ENCODE results near the gene SPAG16.

Gene SPAG16

DNA sequence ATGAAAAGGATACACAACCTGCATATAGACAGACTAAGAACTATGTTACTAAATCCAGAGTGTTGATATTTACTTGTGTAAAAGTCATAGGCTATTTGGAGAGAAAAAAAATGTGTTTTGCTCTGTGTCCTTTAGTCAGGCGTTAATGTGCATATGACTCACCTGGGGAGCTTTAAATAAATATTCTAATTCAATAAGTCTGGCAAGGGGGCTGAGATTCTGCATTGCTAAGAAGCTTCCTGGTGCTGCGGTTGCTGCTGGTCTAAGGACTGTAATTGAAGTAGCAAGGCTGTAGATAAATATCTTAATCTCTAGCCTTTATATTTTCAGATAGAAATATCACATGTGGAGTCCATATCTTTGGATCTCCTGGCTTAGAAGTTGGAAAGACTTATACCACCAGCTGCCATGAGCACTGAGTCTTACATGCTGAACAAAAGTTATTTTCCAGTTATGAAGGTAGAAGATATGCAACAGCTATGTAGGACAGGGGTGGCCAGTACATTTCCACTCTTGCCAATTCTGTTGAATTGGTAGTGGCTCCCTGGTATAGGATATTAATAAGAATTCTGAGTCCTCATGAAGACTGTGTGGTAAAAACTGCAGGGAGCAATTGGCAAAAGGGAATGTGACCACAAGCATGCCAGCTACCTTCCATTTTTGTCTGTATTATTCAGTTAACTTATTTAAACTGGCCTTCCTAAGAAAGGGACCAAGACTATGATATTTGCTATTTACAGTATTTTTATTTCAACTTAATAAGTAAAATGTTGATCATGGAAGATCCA lies 4.8 kb downstream of the SPAG16 start:
- Histone ChIP-seq H3K36me3 (ENCODE audit: control insufficient read depth, insufficient read depth, low read length) (no peaks in the 10 kb centered on the region), H3K9me3 (ENCODE audit: control insufficient read depth, low read length) (no peaks in the 10 kb centered on the region), H3K4me1 (ENCODE audit: control insufficient read depth, insufficient read depth, low read length) (no peaks in the 10 kb centered on the region), H3K4me3 (ENCODE audit: insufficient read depth, low read depth, low read length) (no peak overlapping the region), H3K27ac (ENCODE audit: insufficient read depth, low read depth, low read length, poor library complexity, severe bottlenecking) (no peak overlapping the region), H3K27me3 (ENCODE audit: control insufficient read depth, insufficient read depth, low read length, poor library complexity, severe bottlenecking) (no peaks in the 10 kb centered on the region)
- 95 to 100% methylated on average over 1 to 2 of the region's 2 CpGs for WGBS, 2 experiments

GRCh38 chr2:213290501-213290900 lies 6.2 kb downstream of the SPAG16 start:
- Histone ChIP-seq H3K36me3 (ENCODE audit: control insufficient read depth, insufficient read depth, low read length) (no peaks in the 10 kb centered on the region), H3K9me3 (ENCODE audit: control insufficient read depth, low read length) (no peaks in the 10 kb centered on the region), H3K4me3 (ENCODE audit: insufficient read depth, low read depth, low read length) (no peak overlapping the region), H3K27ac (ENCODE audit: insufficient read depth, low read depth, low read length, poor library complexity, severe bottlenecking) (no peak overlapping the region), H3K27me3 (ENCODE audit: control insufficient read depth, insufficient read depth, low read length, poor library complexity, severe bottlenecking) (no peaks in the 10 kb centered on the region), H3K4me1 (ENCODE audit: control insufficient read depth, insufficient read depth, low read length) (no peaks in the 10 kb centered on the region)
- WGBS, 2 experiments = 86 to 93% methylated on average over 3 of the region's 3 CpGs

GRCh38 chr2:213296270-213296669 lies 12.0 kb downstream of the SPAG16 start:
- Histone ChIP-seq H3K4me1 (ENCODE audit: control insufficient read depth, insufficient read depth, low read length) (no peaks in the 10 kb centered on the region), H3K27me3 (ENCODE audit: control insufficient read depth, insufficient read depth, low read length, poor library complexity, severe bottlenecking) (no peaks in the 10 kb centered on the region), H3K36me3 (ENCODE audit: control insufficient read depth, insufficient read depth, low read length) (no peaks in the 10 kb centered on the region), H3K4me3 (ENCODE audit: insufficient read depth, low read depth, low read length) (no peak overlapping the region), H3K27ac (ENCODE audit: insufficient read depth, low read depth, low read length, poor library complexity, severe bottlenecking) (no peak overlapping the region), H3K9me3 (ENCODE audit: control insufficient read depth, low read length) (no peaks in the 10 kb centered on the region)
- WGBS, 2 experiments = 93% methylated on average over 5 of the region's 5 CpGs

DNA sequence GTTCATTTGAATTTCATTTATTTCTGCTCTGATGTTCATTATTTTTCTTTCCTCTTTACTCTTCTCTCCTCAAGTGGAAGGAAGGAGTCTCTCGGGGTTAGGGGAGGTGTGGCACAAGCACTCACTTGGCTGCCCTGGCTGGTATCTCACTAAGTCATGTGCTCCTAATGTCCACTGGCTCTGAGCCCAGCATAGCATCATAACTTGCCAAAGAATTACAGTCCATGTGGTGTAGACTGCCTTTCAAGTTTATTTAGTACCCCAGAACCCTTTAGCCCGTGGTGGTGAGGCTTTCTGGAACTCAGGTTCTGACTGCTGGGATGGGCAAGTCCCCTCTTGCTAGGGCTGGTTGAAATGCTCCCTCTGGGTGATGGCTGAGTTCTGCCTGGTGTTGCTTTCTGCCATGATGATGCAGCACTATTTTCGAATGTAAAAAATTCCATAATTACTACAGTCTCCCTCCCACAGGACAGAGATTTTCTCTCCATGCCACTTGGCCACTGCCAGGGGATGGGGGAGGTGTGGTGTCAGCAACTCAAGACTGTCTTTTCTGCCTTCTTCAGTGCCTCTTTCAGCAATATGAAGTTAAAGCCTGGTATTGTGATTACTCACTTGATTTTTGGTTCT lies 22.2 kb downstream of the SPAG16 start:
- 81 to 89% methylated on average over 3 of the region's 3 CpGs for WGBS, 2 experiments

DNA sequence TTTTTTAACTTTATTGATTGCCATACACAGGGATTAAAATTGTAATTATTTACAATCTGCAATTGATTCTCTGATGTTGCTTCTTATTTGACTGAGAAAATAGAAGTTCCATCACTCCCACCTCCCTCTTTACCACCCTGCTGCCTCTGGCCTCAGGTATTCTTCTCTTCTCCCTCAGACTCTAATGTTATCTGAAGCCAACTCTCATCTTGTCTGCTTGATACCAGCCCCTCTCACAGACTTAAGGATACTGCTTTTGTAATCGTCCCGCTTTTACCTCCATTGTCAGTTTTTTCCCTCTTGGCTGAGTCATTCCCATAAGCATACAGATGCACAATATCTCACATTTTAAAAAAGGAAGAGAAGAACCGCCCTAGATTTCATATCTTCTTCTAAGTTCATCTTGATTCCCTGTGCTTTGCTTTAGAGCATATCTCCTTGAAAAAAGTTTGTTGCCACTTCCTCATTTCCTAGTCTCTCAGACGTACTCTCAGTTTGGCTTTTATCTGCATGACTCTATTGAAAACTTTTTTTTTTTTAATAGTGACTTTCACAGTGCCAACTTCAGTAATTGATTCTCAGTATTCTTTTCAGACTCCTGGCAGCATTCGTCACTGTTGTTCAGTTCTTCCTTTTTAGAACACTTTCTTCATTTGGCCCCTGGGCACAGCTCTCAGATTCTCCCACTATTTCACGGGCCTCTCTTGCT lies 31.1 kb downstream of the SPAG16 start:
- no peak overlapping the region for H3K27ac ChIP-seq (ENCODE audit: insufficient read depth, low read depth, low read length, poor library complexity, severe bottlenecking)
- WGBS, 2 experiments = 92% methylated on average over 6 of the region's 6 CpGs
- no peaks in the 10 kb centered on the region for H3K4me1 ChIP-seq (ENCODE audit: control insufficient read depth, insufficient read depth, low read length)
- no peaks in the 10 kb centered on the region for H3K27me3 ChIP-seq (ENCODE audit: control insufficient read depth, insufficient read depth, low read length, poor library complexity, severe bottlenecking)
- no peaks in the 10 kb centered on the region for H3K9me3 ChIP-seq (ENCODE audit: control insufficient read depth, low read length)
- H3K4me3 ChIP-seq (ENCODE audit: insufficient read depth, low read depth, low read length) = no peak overlapping the region
- H3K36me3 ChIP-seq (ENCODE audit: control insufficient read depth, insufficient read depth, low read length) = peaks cover 8% of the 10 kb centered on the region

More for the DNA sequence above, 22.2 kb downstream of the SPAG16 start:
- no peak overlapping the region for H3K27ac ChIP-seq (ENCODE audit: insufficient read depth, low read depth, low read length, poor library complexity, severe bottlenecking)
- H3K9me3 ChIP-seq (ENCODE audit: control insufficient read depth, low read length) = peaks cover 11% of the 10 kb centered on the region
- H3K36me3 ChIP-seq (ENCODE audit: control insufficient read depth, insufficient read depth, low read length) = peaks cover 16% of the 10 kb centered on the region
- no peaks in the 10 kb centered on the region for H3K4me1 ChIP-seq (ENCODE audit: control insufficient read depth, insufficient read depth, low read length)
- H3K4me3 ChIP-seq (ENCODE audit: insufficient read depth, low read depth, low read length) = no peak overlapping the region
- no peaks in the 10 kb centered on the region for H3K27me3 ChIP-seq (ENCODE audit: control insufficient read depth, insufficient read depth, low read length, poor library complexity, severe bottlenecking)

DNA sequence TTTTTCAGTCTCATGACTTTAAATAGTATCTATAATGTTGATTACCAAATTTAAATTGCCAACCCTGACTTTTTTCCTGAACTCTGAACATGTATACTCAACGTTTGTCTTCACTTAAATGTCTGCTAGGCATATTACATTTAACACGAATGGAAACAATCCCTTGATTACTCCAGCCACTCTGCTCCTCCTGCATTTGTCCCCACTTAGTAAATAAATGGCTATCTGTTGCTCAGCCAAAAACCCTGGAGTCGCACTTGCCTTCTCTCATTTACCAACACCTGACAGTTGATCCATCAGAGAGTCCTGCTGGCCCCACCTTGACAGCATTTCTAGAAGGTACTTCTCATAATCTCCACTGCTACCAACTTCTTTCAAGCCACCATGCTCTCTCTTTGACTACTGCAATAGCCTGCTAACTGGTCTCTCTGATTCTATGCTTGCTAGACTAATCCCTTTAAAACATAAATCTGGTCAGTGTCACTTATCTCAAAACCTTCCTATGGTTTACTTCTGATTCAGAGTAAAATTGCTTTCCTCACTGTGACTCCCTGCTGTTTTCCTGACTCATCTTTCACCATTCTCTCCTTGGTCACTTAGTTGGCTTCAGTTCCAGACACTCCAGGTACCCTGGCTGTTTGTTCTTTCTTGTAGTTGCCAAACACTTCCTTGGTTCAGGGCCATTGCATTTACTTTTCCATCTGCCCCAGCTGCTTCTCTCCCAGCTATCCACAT lies 31.9 kb downstream of the SPAG16 start:
- H3K27me3 ChIP-seq (ENCODE audit: control insufficient read depth, insufficient read depth, low read length, poor library complexity, severe bottlenecking) = no peaks in the 10 kb centered on the region
- 87 to 95% methylated on average over 3 of the region's 3 CpGs for WGBS, 2 experiments
- H3K36me3 ChIP-seq (ENCODE audit: control insufficient read depth, insufficient read depth, low read length) = peaks cover 8% of the 10 kb centered on the region
- H3K4me3 ChIP-seq (ENCODE audit: insufficient read depth, low read depth, low read length) = no peak overlapping the region
- peak overlapping the region; percentile 8 for H3K27ac ChIP-seq (ENCODE audit: insufficient read depth, low read depth, low read length, poor library complexity, severe bottlenecking)
- H3K4me1 ChIP-seq (ENCODE audit: control insufficient read depth, insufficient read depth, low read length) = no peaks in the 10 kb centered on the region
- no peaks in the 10 kb centered on the region for H3K9me3 ChIP-seq (ENCODE audit: control insufficient read depth, low read length)

GRCh38 chr2:213317929-213318328 lies 33.7 kb downstream of the SPAG16 start:
- 94 to 100% methylated on average over 2 of the region's 3 CpGs for WGBS, 2 experiments
- no peaks in the 10 kb centered on the region for H3K9me3 ChIP-seq (ENCODE audit: control insufficient read depth, low read length)
- H3K27me3 ChIP-seq (ENCODE audit: control insufficient read depth, insufficient read depth, low read length, poor library complexity, severe bottlenecking) = no peaks in the 10 kb centered on the region
- H3K4me3 ChIP-seq (ENCODE audit: insufficient read depth, low read depth, low read length) = no peak overlapping the region
- H3K4me1 ChIP-seq (ENCODE audit: control insufficient read depth, insufficient read depth, low read length) = no peaks in the 10 kb centered on the region
- H3K36me3 ChIP-seq (ENCODE audit: control insufficient read depth, insufficient read depth, low read length) = peaks cover 8% of the 10 kb centered on the region
- H3K27ac ChIP-seq (ENCODE audit: insufficient read depth, low read depth, low read length, poor library complexity, severe bottlenecking) = no peak overlapping the region

DNA sequence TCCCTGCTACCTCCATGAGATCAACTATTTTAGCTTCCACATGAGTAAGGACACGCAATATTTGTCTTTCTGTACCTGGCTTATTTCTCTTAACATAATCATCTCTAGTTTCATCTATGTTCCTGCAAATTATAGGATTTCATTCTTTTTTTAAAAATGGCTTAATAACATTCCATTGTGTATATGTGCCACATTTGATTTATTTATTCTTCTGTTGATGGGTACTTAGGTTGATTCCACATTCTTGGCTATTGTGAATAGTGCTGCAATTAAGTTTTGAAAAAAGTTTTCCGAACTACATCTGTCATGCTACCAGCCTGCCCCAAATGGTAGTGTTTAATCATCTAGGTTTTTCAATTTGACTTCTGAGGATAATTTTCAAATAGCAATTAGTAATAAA lies 36.3 kb downstream of the SPAG16 start:
- no peaks in the 10 kb centered on the region for H3K4me1 ChIP-seq (ENCODE audit: control insufficient read depth, insufficient read depth, low read length)
- H3K9me3 ChIP-seq (ENCODE audit: control insufficient read depth, low read length) = no peaks in the 10 kb centered on the region
- H3K27ac ChIP-seq (ENCODE audit: insufficient read depth, low read depth, low read length, poor library complexity, severe bottlenecking) = no peak overlapping the region
- H3K27me3 ChIP-seq (ENCODE audit: control insufficient read depth, insufficient read depth, low read length, poor library complexity, severe bottlenecking) = no peaks in the 10 kb centered on the region
- H3K4me3 ChIP-seq (ENCODE audit: insufficient read depth, low read depth, low read length) = no peak overlapping the region
- WGBS, 2 experiments = 92 to 94% methylated on average over 2 of the region's 2 CpGs
- peaks cover 8% of the 10 kb centered on the region for H3K36me3 ChIP-seq (ENCODE audit: control insufficient read depth, insufficient read depth, low read length)

GRCh38 chr2:213336253-213336770 lies 52.0 kb downstream of the SPAG16 start:
- no peaks in the 10 kb centered on the region for H3K36me3 ChIP-seq (ENCODE audit: control insufficient read depth, insufficient read depth, low read length)
- H3K27me3 ChIP-seq (ENCODE audit: control insufficient read depth, insufficient read depth, low read length, poor library complexity, severe bottlenecking) = no peaks in the 10 kb centered on the region
- H3K4me3 ChIP-seq (ENCODE audit: insufficient read depth, low read depth, low read length) = no peak overlapping the region
- H3K27ac ChIP-seq (ENCODE audit: insufficient read depth, low read depth, low read length, poor library complexity, severe bottlenecking) = no peak overlapping the region
- H3K4me1 ChIP-seq (ENCODE audit: control insufficient read depth, insufficient read depth, low read length) = no peaks in the 10 kb centered on the region
- 89 to 94% methylated on average over 4 of the region's 4 CpGs for WGBS, 2 experiments
- H3K9me3 ChIP-seq (ENCODE audit: control insufficient read depth, low read length) = no peaks in the 10 kb centered on the region
